Right lobe of liver (tissue), 4 donors: ENCODE measurements around the gene IFNG-AS1.

ENCODE experiments used
- POLR2A ChIP-seq: fragments of 450-650 bp; IDR thresholded peaks from one replicate; pipeline ENCODE4 v1.6.1; 2017; ENCODE audit warnings: antibody characterized with exemption, mild to moderate bottlenecking
- TF ChIP-seq, protein P1 (sequence below), 4 donors: fragments of 200-600 bp in 3 of 4; fragments of 450-650 bp in 1 of 4; IDR thresholded peaks; one replicate each; pipeline versions ENCODE4 v1.5.1 to v1.8.0; 2016 to 2022; ENCODE audit warnings: antibody characterized with exemption in 4 of 4, mild to moderate bottlenecking in 2 of 4
- donor health status: DM: no; HTN: no; CAD: no.
- donor health status: DM: no; HTN: no; CAD: no.
- donor health status: DM: no; HTN: yes; CAD: no.

DNA sequence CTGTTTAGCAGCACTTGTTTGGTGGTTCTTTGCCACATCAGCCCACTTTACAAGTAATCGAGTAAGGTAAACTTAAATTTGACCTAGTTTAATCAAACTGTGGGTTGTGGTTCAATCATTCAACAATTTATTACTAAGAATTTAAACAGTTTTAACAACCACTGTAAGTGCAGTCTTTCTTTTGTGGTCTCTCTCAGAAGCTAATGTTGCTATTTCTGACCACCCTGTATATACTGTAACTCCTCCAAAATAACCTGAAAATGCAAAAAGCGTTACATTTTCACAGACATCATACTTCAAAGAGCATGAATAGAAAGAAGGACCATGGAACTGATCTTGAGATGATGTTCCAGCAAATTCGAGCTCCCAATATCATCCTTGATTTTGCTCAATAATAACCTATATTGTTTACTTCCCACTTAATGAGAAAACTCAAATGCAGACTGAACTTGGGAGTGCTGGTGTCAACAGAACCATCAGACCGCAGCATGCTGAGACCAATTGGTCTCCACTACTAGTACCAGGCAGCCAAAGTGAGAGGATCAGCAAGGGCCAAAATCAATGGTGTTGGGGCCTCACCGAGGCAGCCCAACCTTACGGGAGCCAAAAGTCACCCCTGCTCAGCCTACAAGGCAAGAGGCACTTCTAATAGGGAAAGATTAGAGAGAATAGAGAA lies 22.1 kb downstream of the IFNG-AS1 start:
- TF ChIP-seq, protein P1, sequence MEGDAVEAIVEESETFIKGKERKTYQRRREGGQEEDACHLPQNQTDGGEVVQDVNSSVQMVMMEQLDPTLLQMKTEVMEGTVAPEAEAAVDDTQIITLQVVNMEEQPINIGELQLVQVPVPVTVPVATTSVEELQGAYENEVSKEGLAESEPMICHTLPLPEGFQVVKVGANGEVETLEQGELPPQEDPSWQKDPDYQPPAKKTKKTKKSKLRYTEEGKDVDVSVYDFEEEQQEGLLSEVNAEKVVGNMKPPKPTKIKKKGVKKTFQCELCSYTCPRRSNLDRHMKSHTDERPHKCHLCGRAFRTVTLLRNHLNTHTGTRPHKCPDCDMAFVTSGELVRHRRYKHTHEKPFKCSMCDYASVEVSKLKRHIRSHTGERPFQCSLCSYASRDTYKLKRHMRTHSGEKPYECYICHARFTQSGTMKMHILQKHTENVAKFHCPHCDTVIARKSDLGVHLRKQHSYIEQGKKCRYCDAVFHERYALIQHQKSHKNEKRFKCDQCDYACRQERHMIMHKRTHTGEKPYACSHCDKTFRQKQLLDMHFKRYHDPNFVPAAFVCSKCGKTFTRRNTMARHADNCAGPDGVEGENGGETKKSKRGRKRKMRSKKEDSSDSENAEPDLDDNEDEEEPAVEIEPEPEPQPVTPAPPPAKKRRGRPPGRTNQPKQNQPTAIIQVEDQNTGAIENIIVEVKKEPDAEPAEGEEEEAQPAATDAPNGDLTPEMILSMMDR (IDR thresholded peaks at IDR 0.05) = no peak
- no peak for TF ChIP-seq POLR2A
